Keratinocyte (primary cell): ENCODE data around the gene GRIN3A. TPM values are rescaled to one million over a fixed set of nuclear protein-coding genes. Genes with fewer than 3 reads are reported as not detected.

Experiments used
- DNase-seq: peaks from one replicate; pipeline ENCODE4 v3.0.0-alpha.2; 2011; ENCODE audit warnings: low read depth, missing footprints, low spot score
- FAIRE-seq: peaks from 2 replicates; lab custom pipeline; 2011; peaks lifted over from hg19 to GRCh38; lab: Jason Lieb, UNC
- H2AFZ ChIP-seq: 2 replicates; pipeline ENCODE4 v1.6.0; 2012; ENCODE audit warnings: low read length, control low read depth, inconsistent platforms; ENCODE audit not compliant: control insufficient read depth
- H3K27ac ChIP-seq: 2 replicates; pipeline ENCODE4 v1.5.1; 2011; ENCODE audit warnings: low read length; ENCODE audit not compliant: control insufficient read depth, insufficient read depth
- H3K27me3 ChIP-seq: 3 replicates; pipeline ENCODE4 v1.6.0; 2011; ENCODE audit warnings: low read length; ENCODE audit not compliant: control insufficient read depth, insufficient read depth; ENCODE audit errors: extremely low read depth
- H3K36me3 ChIP-seq, 2 experiments: 2 replicates in 1 of 2; 3 replicates in 1 of 2; pipeline ENCODE4 v1.5.1; 2011; ENCODE audit warnings: low read length in 2 of 2, mild to moderate bottlenecking in 1 of 2; ENCODE audit not compliant: control insufficient read depth in 2 of 2, insufficient read depth in 2 of 2; ENCODE audit errors: extremely low read depth in 1 of 2
- H3K4me1 ChIP-seq: 3 replicates; pipeline ENCODE4 v1.5.1; 2011; ENCODE audit warnings: low read length; ENCODE audit not compliant: control insufficient read depth, insufficient read depth; ENCODE audit errors: extremely low read depth
- H3K4me2 ChIP-seq: 3 replicates; pipeline ENCODE4 v1.6.0; 2011; ENCODE audit warnings: low read depth, low read length; ENCODE audit not compliant: control insufficient read depth, insufficient read depth; ENCODE audit errors: extremely low read depth
- H3K4me3 ChIP-seq, 3 experiments: fragments of 200-600 bp in 1 of 3; sonication (generic) in 1 of 3; 2 replicates in 2 of 3; 3 replicates in 1 of 3; pipeline ENCODE4 v1.5.1; 2011 to 2016; ENCODE audit warnings: low read length in 3 of 3, mild to moderate bottlenecking in 3 of 3, control low read depth in 2 of 3, inconsistent platforms in 1 of 3, low read depth in 1 of 3, mixed read lengths in 1 of 3, mixed run types in 1 of 3, moderate library complexity in 1 of 3; ENCODE audit not compliant: control insufficient read depth in 2 of 3, insufficient read depth in 2 of 3; ENCODE audit errors: extremely low read depth in 1 of 3
- H3K79me2 ChIP-seq: 2 replicates; pipeline ENCODE4 v1.6.0; 2012; ENCODE audit warnings: low read length; ENCODE audit not compliant: control insufficient read depth, insufficient read depth
- H3K9ac ChIP-seq: 3 replicates; pipeline ENCODE4 v1.6.0; 2011; ENCODE audit warnings: low read length; ENCODE audit not compliant: control insufficient read depth, insufficient read depth; ENCODE audit errors: extremely low read depth
- H3K9me1 ChIP-seq: 3 replicates; pipeline ENCODE4 v1.6.0; 2011; ENCODE audit warnings: low read length; ENCODE audit not compliant: control insufficient read depth, insufficient read depth; ENCODE audit errors: extremely low read depth
- H3K9me3 ChIP-seq: 2 replicates; pipeline ENCODE4 v1.5.1; 2012; ENCODE audit warnings: low read depth, low read length; ENCODE audit not compliant: control insufficient read depth
- H4K20me1 ChIP-seq: 3 replicates; pipeline ENCODE4 v1.6.0; 2011; ENCODE audit warnings: low read length; ENCODE audit not compliant: control insufficient read depth, insufficient read depth; ENCODE audit errors: extremely low read depth
- EZH2 ChIP-seq: IDR thresholded peaks from one replicate; pipeline ENCODE4 v1.6.1; 2012; ENCODE audit warnings: inconsistent platforms, mild to moderate bottlenecking, low read length, moderate library complexity
- dilution Hi-C: fragments of 300-500 bp; cut with MboI; formaldehyde crosslinking; loops from one replicate; pipeline ENCODE4 v1.7.0; 2020; ENCODE audit warnings: low sequenced_read_pairs; ENCODE audit not compliant: extremely low pct_ligation_motif_present
- polyA plus RNA-seq, 5 experiments: library from polyadenylated mRNA; depleted of rRNA in 3 of 5; stranded (reverse) in 3 of 5; stranded (forward) in 1 of 5; unstranded in 1 of 5; fragments of >200 nt; gene quantifications; 1 replicate in 1 of 5; 2 replicates in 3 of 5; 3 replicates in 1 of 5; pipeline versions ENCODE4 v1.2.1 to v1.2.3, GENCODE V29; 2011 to 2012; ENCODE audit warnings: missing spikeins in 2 of 5, low read depth in 1 of 5, low replicate concordance in 1 of 5
- TF ChIP-seq, protein P1 (sequence below), 3 experiments: IDR thresholded peaks in 1 of 3; conservative IDR thresholded peaks in 1 of 3; optimal IDR thresholded peaks in 1 of 3; 2 replicates in 2 of 3; 3 replicates in 1 of 3; pipeline versions ENCODE3 to v1.5.1; 2011; ENCODE audit warnings: low read length in 3 of 3, mild to moderate bottlenecking in 3 of 3, moderate library complexity in 2 of 3, control low read depth in 1 of 3, inconsistent platforms in 1 of 3; ENCODE audit not compliant: insufficient read depth in 2 of 3; ENCODE audit errors: extremely low read depth in 1 of 3

The GRIN3A gene
- polyA plus RNA-seq, 1 donor (not counting 4 experiments of a cell fraction or from before 2014, with no cell fraction given): not detected

DNA sequence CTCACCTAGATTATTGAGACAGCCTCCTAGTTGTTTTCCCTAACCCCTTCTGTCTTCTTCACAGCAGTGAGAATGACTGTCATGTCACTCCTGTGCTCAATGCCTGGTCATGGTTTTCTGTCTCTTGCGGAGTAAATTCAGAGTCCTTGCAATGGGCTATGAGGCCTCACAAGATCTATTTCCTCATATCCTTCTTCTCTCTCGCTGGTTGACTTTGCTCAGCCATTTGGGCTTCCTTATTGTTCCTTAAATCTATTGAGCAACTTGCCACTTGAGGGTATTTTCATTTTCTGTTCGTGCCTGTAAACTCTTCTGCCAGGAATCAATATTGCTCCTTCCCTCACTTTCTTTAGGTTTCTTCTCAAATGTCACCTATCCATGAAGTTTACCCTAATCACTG, 152.7 kb downstream of the GRIN3A start:
- dilution Hi-C loops: no loop called here
- no peak for FAIRE-seq

DNA sequence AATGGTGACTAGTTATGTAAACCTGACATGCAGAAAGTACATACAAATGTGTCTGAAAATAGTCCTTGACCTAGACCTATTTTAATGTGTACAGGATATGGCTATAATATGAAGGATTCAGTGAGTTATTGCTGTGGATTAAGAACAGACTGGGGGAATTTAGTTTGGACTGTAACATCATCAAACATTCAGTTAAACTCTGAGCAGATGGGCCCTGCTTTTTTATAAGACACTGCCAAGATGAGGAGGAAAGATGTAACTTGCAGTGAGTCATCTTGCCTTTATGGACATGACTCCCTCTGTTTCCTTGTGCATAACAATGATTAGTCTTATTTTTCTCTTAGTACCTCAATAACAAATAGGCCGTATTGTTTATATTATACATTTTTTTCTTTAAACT, 155.9 kb downstream of the GRIN3A start:
- no peaks in the 10 kb centered on the region for H3K9me3 ChIP-seq
- H2AFZ ChIP-seq: no peak overlapping the region
- dilution Hi-C loops: no loop called here
- H3K4me3 ChIP-seq: no peak overlapping the region
- H4K20me1 ChIP-seq: no peaks in the 10 kb centered on the region
- H3K79me2 ChIP-seq: no peaks in the 10 kb centered on the region
- no peak overlapping the region for H3K27ac ChIP-seq
- no peaks in the 10 kb centered on the region for H3K27me3 ChIP-seq
- H3K36me3 ChIP-seq: no peaks in the 10 kb centered on the region
- H3K4me1 ChIP-seq: no peaks in the 10 kb centered on the region
- H3K9ac ChIP-seq: no peak overlapping the region
- TF ChIP-seq, protein P1, sequence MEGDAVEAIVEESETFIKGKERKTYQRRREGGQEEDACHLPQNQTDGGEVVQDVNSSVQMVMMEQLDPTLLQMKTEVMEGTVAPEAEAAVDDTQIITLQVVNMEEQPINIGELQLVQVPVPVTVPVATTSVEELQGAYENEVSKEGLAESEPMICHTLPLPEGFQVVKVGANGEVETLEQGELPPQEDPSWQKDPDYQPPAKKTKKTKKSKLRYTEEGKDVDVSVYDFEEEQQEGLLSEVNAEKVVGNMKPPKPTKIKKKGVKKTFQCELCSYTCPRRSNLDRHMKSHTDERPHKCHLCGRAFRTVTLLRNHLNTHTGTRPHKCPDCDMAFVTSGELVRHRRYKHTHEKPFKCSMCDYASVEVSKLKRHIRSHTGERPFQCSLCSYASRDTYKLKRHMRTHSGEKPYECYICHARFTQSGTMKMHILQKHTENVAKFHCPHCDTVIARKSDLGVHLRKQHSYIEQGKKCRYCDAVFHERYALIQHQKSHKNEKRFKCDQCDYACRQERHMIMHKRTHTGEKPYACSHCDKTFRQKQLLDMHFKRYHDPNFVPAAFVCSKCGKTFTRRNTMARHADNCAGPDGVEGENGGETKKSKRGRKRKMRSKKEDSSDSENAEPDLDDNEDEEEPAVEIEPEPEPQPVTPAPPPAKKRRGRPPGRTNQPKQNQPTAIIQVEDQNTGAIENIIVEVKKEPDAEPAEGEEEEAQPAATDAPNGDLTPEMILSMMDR (optimal IDR thresholded peaks at IDR 0.05 in 1 of 3, IDR thresholded peaks at IDR 0.05 in 1 of 3, conservative IDR thresholded peaks at IDR 0.05 in 1 of 3; ENCODE audit: extremely low read depth in 1 of 3, insufficient read depth in 2 of 3, low read length in 3 of 3): no peak
- TF ChIP-seq EZH2: no peak
- no peak for DNase-seq
- H3K9me1 ChIP-seq: no peaks in the 10 kb centered on the region
- no peak overlapping the region for H3K4me2 ChIP-seq
- FAIRE-seq: peak; percentile 23

More for the DNA sequence above, 152.7 kb downstream of the GRIN3A start:
- H3K4me1 ChIP-seq: no peaks in the 10 kb centered on the region
- no peaks in the 10 kb centered on the region for H4K20me1 ChIP-seq
- no peaks in the 10 kb centered on the region for H3K9me1 ChIP-seq
- H3K27ac ChIP-seq: no peak overlapping the region
- H3K9me3 ChIP-seq: no peaks in the 10 kb centered on the region
- H3K27me3 ChIP-seq: no peaks in the 10 kb centered on the region
- H3K36me3 ChIP-seq: no peaks in the 10 kb centered on the region
- no peak overlapping the region for H2AFZ ChIP-seq
- TF ChIP-seq EZH2: no peak
- TF ChIP-seq, protein P1 (optimal IDR thresholded peaks at IDR 0.05 in 1 of 3, IDR thresholded peaks at IDR 0.05 in 1 of 3, conservative IDR thresholded peaks at IDR 0.05 in 1 of 3; ENCODE audit: extremely low read depth in 1 of 3, insufficient read depth in 2 of 3, low read length in 3 of 3): no peak
- no peaks in the 10 kb centered on the region for H3K79me2 ChIP-seq
- no peak overlapping the region for H3K4me2 ChIP-seq
- H3K9ac ChIP-seq: no peak overlapping the region
- H3K4me3 ChIP-seq: no peak overlapping the region
- no peak for DNase-seq
